Globus pallidus (tissue), 1 donor: ENCODE results near the gene TNFRSF17.
A peak's percentile ranks its signal among the peaks of the same experiment; 100 is the strongest.

Experiments used
- DNase-seq: peaks from one replicate; pipeline ENCODE4 v3.0.0-alpha.2; 2015; ENCODE audit warnings: low spot score

TNFRSF17 gene

GRCh38 chr16:12002447-12003006, 37.5 kb downstream of the TNFRSF17 start:
- no peak for DNase-seq

- no peak for DNase-seq
Measured at GRCh38 chr16:12006637-12007036, 41.6 kb downstream of the TNFRSF17 start.

- DNase-seq, result peak; percentile 78
Measured at GRCh38 chr16:12009462-12009861, 44.5 kb downstream of the TNFRSF17 start.

GRCh38 chr16:12009922-12010321, 44.9 kb downstream of the TNFRSF17 start:
- DNase-seq, result no peak

GRCh38 chr16:12010388-12011251, 45.6 kb downstream of the TNFRSF17 start:
- DNase-seq, result no peak

GRCh38 chr16:12011565-12011964, 46.6 kb downstream of the TNFRSF17 start:
- no peak for DNase-seq

GRCh38 chr16:12016291-12016947, 51.4 kb downstream of the TNFRSF17 start:
- no peak for DNase-seq

GRCh38 chr16:12017558-12017957, 52.5 kb downstream of the TNFRSF17 start:
- no peak for DNase-seq
